HEK293T (cell line): ENCODE measurements around the gene CYP4F2.
"Not testable (repeated sequence)": the region's sequence is repeated elsewhere in the genome, so short reads cannot be mapped to it uniquely, and the experiment has no call there.

Experiments used
- CTCF ChIA-PET: fragments of 350-600 bp; formaldehyde crosslinking; extraction: SDS; loops from one replicate; lab custom pipeline; 2021; ENCODE audit warnings: antibody characterized with exemption, inconsistent platforms; lab: Yijun Ruan, JAX
- POLR2A ChIA-PET: fragments of 350-600 bp; formaldehyde crosslinking; extraction: SDS; loops from one replicate; lab custom pipeline; 2020; ENCODE audit warnings: antibody characterized with exemption, inconsistent platforms; lab: Yijun Ruan, JAX
- DNase-seq: peaks from one replicate; pipeline ENCODE4 v3.0.0; 2012; ENCODE audit warnings: mixed read lengths; ENCODE audit errors: extremely low spot score
- ARNT ChIP-seq: fragments of 450-650 bp; IDR thresholded peaks from 2 replicates; pipeline ENCODE4 v1.6.1; 2017; ENCODE audit warnings: mild to moderate bottlenecking
- BHLHE40 ChIP-seq: fragments of 450-650 bp; IDR thresholded peaks from 2 replicates; pipeline ENCODE4 v1.6.1; 2016; ENCODE audit warnings: mild to moderate bottlenecking, moderate library complexity, borderline replicate concordance
- CTBP1 ChIP-seq: fragments of 450-650 bp; IDR thresholded peaks from 2 replicates; pipeline ENCODE4 v1.6.1; 2016; ENCODE audit warnings: borderline replicate concordance
- ELF4 ChIP-seq: fragments of 450-650 bp; IDR thresholded peaks from 2 replicates; pipeline ENCODE4 v1.6.1; 2017; ENCODE audit warnings: antibody characterized with exemption
- FOXA1 ChIP-seq: fragments of 450-650 bp; IDR thresholded peaks from 2 replicates; pipeline ENCODE4 v1.6.1; 2016; ENCODE audit warnings: mild to moderate bottlenecking
- FOXK2 ChIP-seq: fragments of 450-650 bp; IDR thresholded peaks from 2 replicates; pipeline ENCODE4 v1.6.1; 2016; ENCODE audit warnings: mild to moderate bottlenecking
- FOXM1 ChIP-seq: fragments of 450-650 bp; IDR thresholded peaks from 2 replicates; pipeline ENCODE4 v1.6.1; 2017; ENCODE audit warnings: mild to moderate bottlenecking, borderline replicate concordance
- HDGF ChIP-seq: fragments of 450-650 bp; IDR thresholded peaks from 2 replicates; pipeline ENCODE4 v1.6.1; 2017; ENCODE audit warnings: antibody characterized with exemption, borderline replicate concordance
- L3MBTL2 ChIP-seq: fragments of 450-650 bp; conservative IDR thresholded peaks from 2 replicates; pipeline ENCODE4 v1.6.1; 2016; ENCODE audit warnings: mild to moderate bottlenecking
- LEF1 ChIP-seq: fragments of 450-650 bp; IDR thresholded peaks from 2 replicates; pipeline ENCODE4 v1.6.1; 2017; ENCODE audit warnings: mild to moderate bottlenecking, borderline replicate concordance
- NFRKB ChIP-seq: fragments of 450-650 bp; IDR thresholded peaks from 2 replicates; pipeline ENCODE4 v1.6.1; 2016; ENCODE audit warnings: mild to moderate bottlenecking, moderate library complexity
- PKNOX1 ChIP-seq: fragments of 450-650 bp; IDR thresholded peaks from 2 replicates; pipeline ENCODE4 v1.6.1; 2016
- SP1 ChIP-seq: fragments of 450-650 bp; IDR thresholded peaks from 2 replicates; pipeline ENCODE4 v1.6.1; 2017
- SUZ12 ChIP-seq: fragments of 450-650 bp; IDR thresholded peaks from 2 replicates; pipeline ENCODE4 v1.6.1; 2016; ENCODE audit warnings: mild to moderate bottlenecking
- TARDBP ChIP-seq: fragments of 450-650 bp; IDR thresholded peaks from 2 replicates; pipeline ENCODE4 v1.6.1; 2016
- ZNF384 ChIP-seq: fragments of 450-650 bp; IDR thresholded peaks from 2 replicates; pipeline ENCODE4 v1.6.1; 2016

The CYP4F2 gene

GRCh38 chr19:15894359-15894758 is 3.5 kb downstream of the CYP4F2 start:
- TF ChIP-seq ARNT (no peak), TARDBP (no peak), ZNF384 (no peak), PKNOX1 (no peak), BHLHE40 (no peak), SUZ12 (no peak), SP1 (no peak), ELF4 (no peak), FOXK2 (no peak), LEF1 (no peak), FOXM1 (no peak), NFRKB (no peak)
- ChIA-PET POLR2A (no interaction called here), CTCF (no interaction called here)
- no peak for DNase-seq

GRCh38 chr19:15893477-15893876 is 4.4 kb downstream of the CYP4F2 start:
- TF ChIP-seq ZNF384 = no peak
- no peak for TF ChIP-seq CTBP1
- no peak for TF ChIP-seq FOXA1
- ChIA-PET CTCF (no interaction called here), POLR2A (no interaction called here)
- no peak for DNase-seq

DNA sequence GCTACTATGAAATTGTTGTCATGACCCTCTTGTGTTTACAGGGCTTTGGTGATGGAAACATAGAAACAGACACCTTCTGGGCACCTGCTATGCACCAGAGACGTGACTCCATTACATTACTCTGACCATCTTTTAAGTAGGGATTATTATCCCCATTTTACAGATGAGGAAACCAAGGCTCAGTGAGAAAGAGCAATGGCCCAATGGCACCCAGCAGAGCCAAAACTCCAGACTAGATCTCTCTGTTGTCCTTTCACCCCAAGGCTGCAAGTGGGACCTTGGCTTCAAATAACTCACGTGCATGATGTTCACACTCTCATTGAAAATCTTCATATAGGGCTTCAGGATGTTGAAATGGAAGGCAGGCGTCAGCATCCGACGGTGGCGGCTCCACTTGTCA is 5.9 kb downstream of the CYP4F2 start:
- TF ChIP-seq L3MBTL2 (no peak), BHLHE40 (no peak), NFRKB (no peak), CTBP1 (no peak), PKNOX1 (no peak), ELF4 (no peak), FOXA1 (no peak), ZNF384 (no peak), SUZ12 (no peak), FOXK2 (no peak), HDGF (no peak), TARDBP (no peak), SP1 (no peak), ARNT (no peak), LEF1 (no peak), FOXM1 (no peak)
- ChIA-PET CTCF (no interaction called here), POLR2A (no interaction called here)
- DNase-seq = no peak

DNA sequence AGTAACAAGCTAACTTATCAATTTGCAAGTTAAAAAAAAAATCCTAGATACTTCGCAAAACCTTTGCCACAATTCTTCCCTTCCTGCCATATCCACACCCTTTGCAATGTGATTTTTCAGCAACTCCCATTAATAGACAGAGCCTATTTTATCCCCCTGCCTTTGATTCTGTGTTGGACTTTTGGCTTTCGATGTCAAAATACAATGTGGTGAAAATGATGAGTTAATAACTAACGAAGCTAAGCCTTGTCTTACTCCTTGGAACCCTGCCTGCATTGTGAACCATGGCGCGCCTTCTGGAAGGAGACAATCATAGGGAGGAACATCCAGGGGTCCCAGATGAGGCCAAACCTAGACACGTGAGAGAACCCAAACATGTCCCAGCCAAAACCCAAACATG is 6.4 kb downstream of the CYP4F2 start:
- POLR2A ChIA-PET = no interaction called here
- DNase-seq = no peak
- CTCF ChIA-PET = interaction anchor here (0.8 kb wide), 1 partner anchor 12 kb away, joined by 3 read pairs; no protein-coding TSS in a partner anchor
- no peak for TF ChIP-seq L3MBTL2

- CTCF ChIA-PET, POLR2A ChIA-PET, DNase-seq: not testable (repeated sequence)
These were observed 8.5 kb downstream of the CYP4F2 start for GRCh38 chr19:15889339-15889738.

- no peak for DNase-seq
- ChIA-PET CTCF (no interaction called here), POLR2A (no interaction called here)
- TF ChIP-seq ZNF384 (no peak), BHLHE40 (no peak), PKNOX1 (no peak), SUZ12 (no peak), ELF4 (no peak), FOXA1 (no peak), SP1 (no peak), NFRKB (no peak), HDGF (no peak), L3MBTL2 (no peak), CTBP1 (no peak), FOXK2 (no peak), LEF1 (no peak), FOXM1 (no peak), TARDBP (no peak), ARNT (no peak)
These were observed 12.0 kb downstream of the CYP4F2 start for GRCh38 chr19:15885919-15886318.

DNA sequence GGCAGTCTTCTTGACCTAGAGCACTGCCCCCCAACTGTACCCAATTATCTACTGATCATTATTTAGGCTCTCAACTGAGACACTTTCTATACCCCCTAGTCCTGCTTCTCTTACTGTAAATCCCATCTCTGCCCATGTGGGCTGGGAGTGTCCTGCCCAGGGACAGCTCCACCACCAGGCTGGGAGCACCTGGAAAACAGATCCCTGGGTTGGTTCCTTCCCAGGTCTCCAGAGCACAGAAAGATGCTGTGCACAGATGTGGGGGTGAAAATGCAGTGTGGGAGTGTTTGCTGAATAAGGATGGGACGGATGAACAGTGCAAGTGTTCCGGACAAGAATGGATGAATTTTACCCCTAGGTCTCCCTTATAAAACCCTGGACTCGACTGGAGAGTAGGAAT is 12.7 kb downstream of the CYP4F2 start:
- no peak for DNase-seq
- no peak for TF ChIP-seq ARNT
- no peak for TF ChIP-seq CTBP1
- no peak for TF ChIP-seq SP1
- no peak for TF ChIP-seq FOXA1
- no peak for TF ChIP-seq BHLHE40
- no peak for TF ChIP-seq HDGF
- TF ChIP-seq ZNF384 = no peak
- TF ChIP-seq ELF4 = no peak
- TF ChIP-seq SUZ12 = no peak
- TF ChIP-seq PKNOX1 = no peak
- no peak for TF ChIP-seq L3MBTL2
- no peak for TF ChIP-seq FOXK2
- TF ChIP-seq LEF1 = no peak
- no peak for TF ChIP-seq FOXM1
- TF ChIP-seq TARDBP = no peak
- no peak for TF ChIP-seq NFRKB
- ChIA-PET CTCF (no interaction called here), POLR2A (no interaction called here)

DNA sequence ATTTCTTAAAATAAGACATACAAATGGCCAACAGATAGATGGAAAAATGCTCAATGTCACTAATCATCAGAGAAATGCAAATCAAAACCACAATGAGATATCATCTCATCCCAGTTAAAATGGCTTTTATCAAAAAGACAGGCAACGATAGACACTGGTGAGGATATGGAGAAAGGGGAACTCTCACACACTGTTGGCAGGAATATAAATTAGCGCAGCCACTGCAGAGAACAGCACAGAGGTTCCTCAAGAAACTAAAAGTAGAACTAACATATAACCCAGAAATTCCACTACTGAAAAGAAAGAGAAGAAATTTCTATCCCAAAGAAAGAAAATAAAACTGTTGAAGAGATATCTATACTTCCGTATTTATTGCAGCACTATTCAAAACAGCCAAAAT is 14.5 kb downstream of the CYP4F2 start:
- DNase-seq, CTCF ChIA-PET, POLR2A ChIA-PET: not testable (repeated sequence)
